Body of pancreas (tissue), 4 donors: Measurements from ENCODE around the gene FBXO34. TPM values are rescaled to one million over a fixed set of nuclear protein-coding genes. Genes with fewer than 3 reads are reported as not detected.

Source experiments
- ATAC-seq: fragments of 150-250 bp; one replicate; pipeline ENCODE4 v1.9.1; 2016
- DNase-seq, 4 donors: peaks; one replicate each; pipeline ENCODE4 v3.0.0-alpha.2; 2019
- H3K27ac ChIP-seq, 4 donors: fragments of 200-600 bp; sonication (generic); 1 replicate in 3 of 4; 2 replicates in 1 of 4; pipeline versions ENCODE4 v1.5.1 to v1.6.1; 2016 to 2019; ENCODE audit warnings: mild to moderate bottlenecking in 1 of 4, mixed read lengths in 1 of 4, moderate library complexity in 1 of 4
- H3K27me3 ChIP-seq, 2 donors: fragments of 200-600 bp; sonication (generic); one replicate each; pipeline ENCODE4 v1.6.0; 2016; ENCODE audit warnings: mild to moderate bottlenecking in 1 of 2
- H3K36me3 ChIP-seq, 2 donors: fragments of 200-600 bp; sonication (generic); replicated peaks in 1 of 2; 2 replicates each; pipeline ENCODE4 v1.5.1; 2016; ENCODE audit warnings: low read depth in 2 of 2; ENCODE audit not compliant: insufficient read depth in 1 of 2
- H3K4me1 ChIP-seq: fragments of 200-600 bp; sonication (generic); one replicate; pipeline ENCODE4 v1.6.0; 2016
- H3K4me3 ChIP-seq, 2 donors: fragments of 200-600 bp; sonication (generic); 1 replicate in 1 of 2; 2 replicates in 1 of 2; pipeline ENCODE4 v1.5.1; 2016 to 2019
- H3K9me3 ChIP-seq, 3 donors: fragments of 200-600 bp; sonication (generic); 1 replicate in 2 of 3; 2 replicates in 1 of 3; pipeline ENCODE4 v1.5.1; 2016
- POLR2A ChIP-seq, 3 donors: fragments of 450-650 bp; IDR thresholded peaks; one replicate each; pipeline ENCODE4 v1.6.1; 2016; ENCODE audit warnings: antibody characterized with exemption in 3 of 3, mild to moderate bottlenecking in 2 of 3
- WGBS, 2 donors: methylation state at CpG; one replicate each; pipeline ENCODE4 v1.1.5; 2017; 5-methylcytosine and 5-hydroxymethylcytosine counted together
- intact Hi-C: fragments of 100-400 bp; cut with DNase I; formaldehyde crosslinking; loops from one replicate; pipeline ENCODE4 v1.15.1; 2023
- total RNA-seq, 2 donors: library from RNA; depleted of rRNA; stranded (reverse); fragments of >200 nt; gene quantifications; one replicate each; pipeline ENCODE4 v1.1.0, GENCODE V29; 2016
- TF ChIP-seq, protein P1 (sequence below), 7 experiments: fragments of 450-650 bp in 4 of 7; fragments of 200-600 bp in 3 of 7; sonication (generic) in 3 of 7; IDR thresholded peaks; one replicate each; pipeline ENCODE4 v1.5.1; 2016 to 2019; ENCODE audit warnings: antibody characterized with exemption in 7 of 7

The FBXO34 gene, protein sequence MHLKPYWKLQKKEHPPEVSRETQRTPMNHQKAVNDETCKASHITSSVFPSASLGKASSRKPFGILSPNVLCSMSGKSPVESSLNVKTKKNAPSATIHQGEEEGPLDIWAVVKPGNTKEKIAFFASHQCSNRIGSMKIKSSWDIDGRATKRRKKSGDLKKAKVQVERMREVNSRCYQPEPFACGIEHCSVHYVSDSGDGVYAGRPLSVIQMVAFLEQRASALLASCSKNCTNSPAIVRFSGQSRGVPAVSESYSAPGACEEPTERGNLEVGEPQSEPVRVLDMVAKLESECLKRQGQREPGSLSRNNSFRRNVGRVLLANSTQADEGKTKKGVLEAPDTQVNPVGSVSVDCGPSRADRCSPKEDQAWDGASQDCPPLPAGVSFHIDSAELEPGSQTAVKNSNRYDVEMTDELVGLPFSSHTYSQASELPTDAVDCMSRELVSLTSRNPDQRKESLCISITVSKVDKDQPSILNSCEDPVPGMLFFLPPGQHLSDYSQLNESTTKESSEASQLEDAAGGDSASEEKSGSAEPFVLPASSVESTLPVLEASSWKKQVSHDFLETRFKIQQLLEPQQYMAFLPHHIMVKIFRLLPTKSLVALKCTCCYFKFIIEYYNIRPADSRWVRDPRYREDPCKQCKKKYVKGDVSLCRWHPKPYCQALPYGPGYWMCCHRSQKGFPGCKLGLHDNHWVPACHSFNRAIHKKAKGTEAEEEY
- total RNA-seq, result 10 to 100 TPM; 14.2 to 17.4 TPM

- ATAC-seq (peak; percentile 91), DNase-seq (peak; percentile 98 to 100 (median 100))
- intact Hi-C loops, result no loop called here
- Histone ChIP-seq H3K27me3 (no peaks in the 10 kb centered on the region), H3K4me1 (peaks cover 34% of the 10 kb centered on the region), H3K4me3 (peak within 1 kb of the TSS; percentile 85 to 86), H3K36me3 (no peaks in the 10 kb centered on the region), H3K27ac (peak within 1 kb of the TSS; percentile 93 to 97 (median 96)), H3K9me3 (no peaks in the 10 kb centered on the region)
- peak; percentile 84 to 95 (median 85) for TF ChIP-seq POLR2A (IDR thresholded peaks at IDR 0.05)
- TF ChIP-seq, protein P1, sequence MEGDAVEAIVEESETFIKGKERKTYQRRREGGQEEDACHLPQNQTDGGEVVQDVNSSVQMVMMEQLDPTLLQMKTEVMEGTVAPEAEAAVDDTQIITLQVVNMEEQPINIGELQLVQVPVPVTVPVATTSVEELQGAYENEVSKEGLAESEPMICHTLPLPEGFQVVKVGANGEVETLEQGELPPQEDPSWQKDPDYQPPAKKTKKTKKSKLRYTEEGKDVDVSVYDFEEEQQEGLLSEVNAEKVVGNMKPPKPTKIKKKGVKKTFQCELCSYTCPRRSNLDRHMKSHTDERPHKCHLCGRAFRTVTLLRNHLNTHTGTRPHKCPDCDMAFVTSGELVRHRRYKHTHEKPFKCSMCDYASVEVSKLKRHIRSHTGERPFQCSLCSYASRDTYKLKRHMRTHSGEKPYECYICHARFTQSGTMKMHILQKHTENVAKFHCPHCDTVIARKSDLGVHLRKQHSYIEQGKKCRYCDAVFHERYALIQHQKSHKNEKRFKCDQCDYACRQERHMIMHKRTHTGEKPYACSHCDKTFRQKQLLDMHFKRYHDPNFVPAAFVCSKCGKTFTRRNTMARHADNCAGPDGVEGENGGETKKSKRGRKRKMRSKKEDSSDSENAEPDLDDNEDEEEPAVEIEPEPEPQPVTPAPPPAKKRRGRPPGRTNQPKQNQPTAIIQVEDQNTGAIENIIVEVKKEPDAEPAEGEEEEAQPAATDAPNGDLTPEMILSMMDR (IDR thresholded peaks at IDR 0.05), result peak; percentile 98 to 100 (median 100)
- WGBS, 2 donors, result 1 to 2% methylated on average over 6 to 43 of the region's 49 CpGs
These were observed at the start of gene FBXO34 for GRCh38 chr14:55270832-55271571. FBXO34 (plus strand) TSS chr14:55271421; CDS start chr14:55350391, 78,970 bp downstream.

DNA sequence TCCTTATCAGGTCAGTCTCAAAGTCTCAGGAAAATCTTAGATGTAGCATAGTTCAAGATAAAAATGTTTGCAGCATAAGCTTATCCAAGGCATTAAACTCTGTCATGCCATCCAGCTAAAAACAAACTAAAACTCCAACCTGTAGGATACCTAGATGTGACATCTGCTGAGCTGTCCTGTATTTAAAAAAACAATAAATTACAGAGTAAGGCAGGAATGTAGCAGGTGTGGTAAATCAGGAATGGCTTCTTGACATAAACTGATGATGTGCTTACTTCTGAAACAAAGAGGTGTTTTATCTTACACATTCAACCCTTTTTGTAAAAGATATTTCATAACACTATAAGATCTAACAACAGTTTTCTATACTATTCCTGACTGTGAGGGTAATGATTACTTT, 49.3 kb upstream of the FBXO34 start:
- peaks cover 0 to under 1% (median 0%) of the 10 kb centered on the region in 3 donors for H3K9me3 ChIP-seq
- no peaks in the 10 kb centered on the region for H3K36me3 ChIP-seq
- intact Hi-C loops, result no loop called here

GRCh38 chr14:55223364-55223763, 47.9 kb upstream of the FBXO34 start:
- Histone ChIP-seq H3K36me3 (no peaks in the 10 kb centered on the region), H3K4me1 (no peaks in the 10 kb centered on the region), H3K4me3 (no peak overlapping the region), H3K27me3 (no peaks in the 10 kb centered on the region), H3K27ac (no peak overlapping the region), H3K9me3 (peaks cover 0 to 4% (median 0%) of the 10 kb centered on the region in 3 donors)
- intact Hi-C loops, result no loop called here
- DNase-seq, result no peak
- no peak for TF ChIP-seq POLR2A (IDR thresholded peaks at IDR 0.05)
- TF ChIP-seq, protein P1 (IDR thresholded peaks at IDR 0.05), result no peak
- no peak for ATAC-seq

More for the DNA sequence above, 49.3 kb upstream of the FBXO34 start:
- DNase-seq (no peak), ATAC-seq (no peak)
- H3K4me3 ChIP-seq, result no peak overlapping the region
- no peaks in the 10 kb centered on the region for H3K4me1 ChIP-seq
- TF ChIP-seq, protein P1 (IDR thresholded peaks at IDR 0.05), result no peak
- no peak for TF ChIP-seq POLR2A (IDR thresholded peaks at IDR 0.05)
- no peak overlapping the region for H3K27ac ChIP-seq
- no peaks in the 10 kb centered on the region for H3K27me3 ChIP-seq

DNA sequence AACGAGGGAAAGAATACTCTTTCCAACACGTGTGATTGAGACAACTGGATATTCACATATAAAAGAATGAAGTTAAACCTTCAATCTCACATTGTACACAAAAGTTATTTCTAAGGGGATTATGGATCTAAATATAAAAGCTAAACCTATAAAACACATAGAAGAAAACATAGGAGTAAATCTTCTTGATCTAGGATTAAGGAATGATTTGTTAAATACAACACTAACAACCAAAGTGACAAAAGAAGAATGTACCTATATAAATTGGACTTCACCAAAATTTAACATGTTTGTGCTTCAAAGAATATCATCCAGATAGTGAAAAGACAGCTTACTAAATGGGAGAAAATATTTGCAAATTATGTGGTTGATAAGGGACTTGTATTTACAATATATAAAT, 43.0 kb upstream of the FBXO34 start:
- H3K9me3 ChIP-seq, result peaks cover 0 to 4% (median 0%) of the 10 kb centered on the region in 3 donors
- no peak for TF ChIP-seq POLR2A (IDR thresholded peaks at IDR 0.05)
- TF ChIP-seq, protein P1 (IDR thresholded peaks at IDR 0.05), result no peak
- no peak overlapping the region for H3K4me3 ChIP-seq
- no peak for DNase-seq
- no peaks in the 10 kb centered on the region for H3K27me3 ChIP-seq
- no peaks in the 10 kb centered on the region for H3K4me1 ChIP-seq
- no peaks in the 10 kb centered on the region for H3K36me3 ChIP-seq
- H3K27ac ChIP-seq, result no peak overlapping the region
- intact Hi-C loops, result no loop called here
- WGBS, 2 donors, result 61 to 78% methylated on average over 2 of the region's 2 CpGs
- ATAC-seq, result no peak
